Heart left ventricle (tissue), 13 donors: Measurements from ENCODE around the gene TMEM100.

Experiments used
- CTCF ChIP-seq, 12 donors: fragments of 200-600 bp; sonication (generic) in 4 of 12; IDR thresholded peaks; one replicate each; pipeline versions ENCODE4 v1.5.0 to v1.8.0; 2018 to 2022; ENCODE audit warnings: antibody characterized with exemption in 12 of 12, mild to moderate bottlenecking in 5 of 12
- POLR2A ChIP-seq, 2 donors: fragments of 450-650 bp; IDR thresholded peaks; one replicate each; pipeline ENCODE4 v1.6.1; 2017; ENCODE audit warnings: antibody characterized with exemption in 2 of 2, mild to moderate bottlenecking in 2 of 2, moderate library complexity in 2 of 2
- donor health status: ischemic (EF 13 %, LVEDD 7.1; RV severe dilation, severe dysfunction).
- donor health status: DM: no; HTN: yes; CAD: no.
- donor health status: DM: no; HTN: no; CAD: no.
- donor health status: ischemic (EF 25% LVEDD 6.9; RV normal size, moderate dysfunction).
- donor health status: ischemic (EF 25% LVEDD 5.7; RV mildly dilated, moderate dysfunction).
- donor health status: ischemic (EF 35%, LVEDD 5.7; RV mildly dilated, moderate dysfunction).
- donor health status: nonischemic (EF 11% LVEDD 7.7; RV severe dilation, severe dysfunction).
- donor health status: DM: yes; HTN: yes; CAD: no.
- donor health status: PGD.
- donor health status: ischemic (EF 29% LVEDD 5.4; RV normal size, mild dysfunction).
- donor health status: nonischemic (EF 23%, LVEDD 6.1; RV moderate dilation, normal function).

GRCh38 chr17:55690105-55690508, 32.6 kb downstream of the TMEM100 start:
- no peak for TF ChIP-seq CTCF (IDR thresholded peaks at IDR 0.05)
- TF ChIP-seq POLR2A (IDR thresholded peaks at IDR 0.05) = no peak
